ENCODE data around the gene CD68.

DNA sequence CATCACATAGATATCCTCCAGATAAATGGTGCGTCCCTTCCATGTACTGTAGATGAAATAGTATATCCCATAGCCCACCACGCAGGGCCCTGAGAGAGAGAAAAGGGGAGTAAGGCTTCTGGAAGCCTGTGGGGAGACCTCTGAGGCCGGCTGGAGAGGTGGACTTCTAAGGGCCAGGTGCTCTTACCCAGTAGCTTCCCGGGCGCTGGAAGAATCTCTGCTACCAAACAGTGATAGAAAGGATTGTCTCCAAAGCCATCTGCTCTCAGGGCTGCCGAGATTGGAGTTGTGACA lies 47.5 kb downstream of the CD68 start:
- no peak for TF ChIP-seq CTCF (IDR thresholded peaks at IDR 0.05; ENCODE audit: poor library complexity)
- no peak for TF ChIP-seq EZH2 (IDR thresholded peaks at IDR 0.05; ENCODE audit: borderline replicate concordance)
